GM18507 (cell line): ENCODE data around the gene CAMK2D.
A peak's percentile ranks its signal among the peaks of the same experiment; 100 is the strongest.

Experiments used
- DNase-seq: peaks from one replicate; pipeline ENCODE4 v3.0.0; 2011; ENCODE audit warnings: low read depth; ENCODE audit not compliant: insufficient read length; ENCODE audit errors: extremely low spot score
- FAIRE-seq: peaks from 2 replicates; lab custom pipeline; 2011; peaks lifted over from hg19 to GRCh38; lab: Jason Lieb, UNC

The CAMK2D gene

DNA sequence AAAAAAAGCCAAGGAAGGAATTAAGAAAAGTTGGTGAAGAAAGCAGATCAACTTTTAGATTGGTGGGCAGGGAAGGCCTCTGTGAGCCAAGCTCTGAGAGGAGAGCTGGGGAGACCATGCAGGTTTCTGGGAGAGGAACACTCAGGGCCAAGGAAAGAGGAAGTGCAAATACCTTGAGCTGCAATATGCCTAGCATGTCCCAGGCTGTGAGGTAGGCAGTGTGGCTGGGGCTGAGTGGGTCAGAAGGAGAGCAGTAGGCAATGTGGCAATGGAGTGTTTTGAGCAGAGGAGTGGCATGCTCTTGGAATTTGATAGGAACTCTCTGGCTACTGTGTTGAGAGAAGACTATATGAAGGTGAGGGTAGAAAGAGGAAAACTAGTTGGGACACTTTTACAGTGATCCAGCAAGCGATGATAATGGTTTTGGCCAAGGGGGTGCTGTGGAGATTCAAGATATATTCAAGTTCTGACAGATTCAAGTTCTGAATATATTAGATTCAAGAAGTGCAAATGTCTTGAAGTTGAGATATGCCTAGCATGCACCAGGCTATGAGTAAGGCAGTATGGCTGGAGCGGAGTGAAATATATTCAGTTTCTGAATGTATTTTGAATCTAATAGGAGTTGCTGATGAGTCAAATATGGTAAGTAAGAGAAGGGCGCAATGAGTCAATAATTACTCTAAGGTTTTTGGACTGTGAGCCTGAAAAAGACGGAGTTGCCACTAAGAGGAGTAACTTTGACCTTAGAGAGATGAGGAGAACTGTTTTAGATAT is 172.5 kb downstream of the CAMK2D start:
- DNase-seq (no peak), FAIRE-seq (no peak)

DNA sequence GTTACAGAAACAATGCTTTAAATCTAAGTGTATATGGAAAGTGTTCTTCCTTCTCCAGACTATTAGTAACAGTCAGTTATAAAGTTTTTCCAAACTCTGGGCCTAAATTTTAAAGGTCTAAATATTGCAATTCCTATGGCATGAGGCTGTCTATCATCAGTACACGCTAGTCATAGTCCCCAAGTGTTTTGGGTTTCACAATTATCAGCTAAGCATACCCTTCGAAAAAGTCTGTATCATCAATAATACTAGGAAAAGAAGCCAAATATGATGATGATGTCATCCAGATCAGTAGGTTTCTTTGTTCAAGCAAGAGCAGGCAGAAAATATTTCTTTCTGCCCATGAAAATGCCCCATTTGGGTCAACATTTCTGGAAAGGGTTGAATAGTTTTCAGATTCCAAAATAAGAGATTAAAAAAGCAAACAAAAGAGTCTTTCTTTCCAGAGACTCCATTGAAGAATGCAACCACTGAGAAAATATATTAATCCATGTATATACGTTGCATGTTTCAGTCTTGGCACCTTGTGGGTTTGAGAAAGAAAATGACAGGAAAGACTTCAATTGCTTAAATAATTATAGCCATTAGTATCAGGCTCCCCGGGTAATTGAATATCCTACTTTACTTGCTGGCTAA is 173.8 kb downstream of the CAMK2D start:
- no peak for FAIRE-seq

GRCh38 chr4:113587156-113587555 is 174.4 kb downstream of the CAMK2D start:
- FAIRE-seq (no peak), DNase-seq (no peak)

More for the DNA sequence above, 173.8 kb downstream of the CAMK2D start:
- DNase-seq, result no peak

GRCh38 chr4:113586072-113586471 is 175.5 kb downstream of the CAMK2D start:
- no peak for DNase-seq
- no peak for FAIRE-seq

DNA sequence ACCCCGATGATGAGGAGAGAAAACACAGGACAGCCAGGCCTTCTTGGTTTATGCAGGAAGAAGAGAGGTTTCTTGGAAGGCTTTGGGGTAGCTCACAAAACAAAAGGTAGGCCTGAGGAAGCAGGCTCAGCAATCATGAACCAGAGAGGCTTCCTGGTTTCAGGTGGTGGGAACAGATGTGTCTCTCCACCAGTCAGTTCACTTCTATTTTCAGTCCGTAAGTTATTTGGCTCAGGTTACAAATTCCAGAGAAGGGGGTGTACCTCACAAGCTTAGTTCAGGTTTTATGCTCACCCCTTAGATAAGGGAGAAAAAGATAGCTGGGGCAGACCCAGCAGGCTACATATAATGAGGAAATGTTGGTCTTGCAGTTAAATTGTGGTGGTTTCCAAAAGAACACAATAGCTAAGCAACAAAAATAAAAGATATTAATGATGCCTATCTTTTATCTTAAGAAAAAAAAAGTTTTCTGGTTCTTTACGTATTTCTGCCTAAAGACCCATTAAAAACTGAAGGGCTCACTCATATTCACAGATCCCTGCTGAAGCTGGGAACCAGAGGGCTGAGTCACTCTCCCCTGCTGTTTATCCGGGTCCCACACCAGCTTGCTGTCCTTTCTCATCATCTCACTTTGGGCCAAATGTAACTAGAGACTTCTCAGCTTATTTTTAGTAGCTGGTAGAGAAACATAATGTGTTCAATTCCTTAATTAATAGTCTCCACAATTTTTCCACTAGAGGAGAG is 177.0 kb downstream of the CAMK2D start:
- FAIRE-seq, result peak; percentile 18

GRCh38 chr4:113582737-113583136 is 178.8 kb downstream of the CAMK2D start:
- DNase-seq (no peak), FAIRE-seq (no peak)

More for the DNA sequence above, 177.0 kb downstream of the CAMK2D start:
- no peak for DNase-seq

DNA sequence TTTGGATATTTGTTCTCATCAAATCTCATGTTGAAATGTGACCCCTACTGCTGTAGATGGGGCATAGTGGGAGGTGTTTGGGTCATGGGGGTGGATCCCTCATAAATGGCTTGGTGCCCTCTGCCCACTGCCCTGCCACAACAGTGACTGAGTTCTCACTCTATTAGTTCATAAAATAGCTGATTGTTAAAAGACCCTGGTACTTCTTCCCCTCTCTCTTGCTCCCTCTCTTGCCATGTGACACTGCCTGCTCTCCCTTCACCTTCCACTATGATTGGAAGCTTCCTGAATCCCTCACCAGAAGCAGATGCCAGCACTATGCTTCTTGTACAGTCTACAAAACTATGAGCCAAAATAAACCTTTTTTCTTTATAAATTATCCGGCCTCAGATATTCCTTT is 182.2 kb downstream of the CAMK2D start:
- FAIRE-seq (no peak), DNase-seq (no peak)

GRCh38 chr4:113576947-113577678 is 184.4 kb downstream of the CAMK2D start:
- DNase-seq (no peak), FAIRE-seq (no peak)

DNA sequence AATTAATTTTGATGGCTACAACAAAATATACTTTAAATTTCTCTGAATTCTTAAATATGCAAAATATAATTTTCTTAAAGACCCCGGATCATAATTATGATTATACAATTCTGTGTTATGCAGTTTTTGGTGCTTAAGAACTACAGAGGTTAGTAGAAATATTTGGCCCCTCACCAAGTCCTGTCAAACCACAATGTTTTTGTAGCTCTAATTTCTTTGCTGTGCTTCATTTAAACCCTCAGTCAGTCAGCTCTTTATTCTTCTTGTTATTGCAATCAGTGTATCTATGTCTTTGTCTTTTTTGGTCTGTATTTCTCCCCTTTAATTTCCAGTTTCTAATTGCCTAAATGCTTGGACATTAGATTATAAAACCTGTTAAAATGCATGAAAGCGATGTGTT is 186.1 kb downstream of the CAMK2D start:
- FAIRE-seq, result no peak
- DNase-seq, result no peak

DNA sequence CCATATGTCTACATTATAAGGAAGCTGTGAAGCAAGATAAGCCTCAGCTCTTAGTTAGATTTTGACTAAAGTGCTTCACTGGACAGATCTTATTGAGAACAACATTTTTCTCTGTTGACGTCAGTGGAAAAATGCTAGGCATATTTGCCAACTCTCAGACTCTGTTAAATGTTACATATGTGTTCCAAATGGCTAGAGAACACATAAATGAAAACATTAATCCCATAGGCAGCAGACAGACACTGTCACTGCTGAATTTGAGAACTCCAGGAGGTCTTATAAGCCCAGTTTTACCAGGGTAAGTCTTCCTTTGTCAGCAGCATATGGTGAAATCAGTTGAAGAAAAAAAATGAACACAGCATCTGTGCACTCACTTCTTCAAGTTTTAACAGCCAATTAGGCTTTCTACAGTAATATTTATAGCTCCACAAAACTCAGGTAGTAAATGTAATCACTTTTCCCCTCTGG is 186.9 kb downstream of the CAMK2D start:
- peak; percentile 26 for FAIRE-seq
- DNase-seq, result no peak

GRCh38 chr4:113572620-113573019 is 188.9 kb downstream of the CAMK2D start:
- no peak for DNase-seq
- FAIRE-seq, result no peak

GRCh38 chr4:113566015-113566795 is 195.3 kb downstream of the CAMK2D start:
- DNase-seq (no peak), FAIRE-seq (peak; percentile 70)

DNA sequence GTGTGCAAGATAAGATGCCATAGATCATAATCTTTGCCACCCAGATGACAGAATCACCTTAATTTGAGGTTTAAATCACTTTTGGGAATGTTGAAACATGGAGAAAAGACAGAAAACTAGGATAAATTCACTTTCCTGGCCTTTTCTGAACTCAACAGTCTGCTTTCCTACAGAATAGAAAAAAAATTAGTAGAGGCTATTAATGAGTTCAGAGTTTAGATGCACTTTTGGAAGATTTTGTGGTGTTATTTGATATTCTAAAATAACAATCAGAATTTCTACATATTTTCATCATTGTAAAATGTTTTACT is 195.9 kb downstream of the CAMK2D start:
- DNase-seq (no peak), FAIRE-seq (no peak)

DNA sequence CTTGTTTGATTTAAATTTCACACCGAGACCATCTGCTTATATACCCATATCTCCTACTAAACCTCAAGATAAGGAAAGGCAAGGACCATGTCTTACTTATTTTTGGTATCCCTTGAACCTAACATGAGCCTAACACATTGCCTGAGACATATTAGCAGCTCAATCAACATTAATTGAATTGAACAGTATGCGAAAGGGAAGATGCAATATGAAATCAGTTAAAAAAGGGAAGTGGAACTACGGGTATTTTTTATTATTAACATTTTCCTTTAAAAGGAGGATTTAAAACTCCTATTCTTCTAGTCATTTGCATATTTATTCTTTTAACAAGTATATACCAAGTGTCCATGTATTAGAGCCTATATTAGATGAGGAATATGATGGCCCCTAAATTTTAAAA is 197.0 kb downstream of the CAMK2D start:
- FAIRE-seq (no peak), DNase-seq (no peak)

DNA sequence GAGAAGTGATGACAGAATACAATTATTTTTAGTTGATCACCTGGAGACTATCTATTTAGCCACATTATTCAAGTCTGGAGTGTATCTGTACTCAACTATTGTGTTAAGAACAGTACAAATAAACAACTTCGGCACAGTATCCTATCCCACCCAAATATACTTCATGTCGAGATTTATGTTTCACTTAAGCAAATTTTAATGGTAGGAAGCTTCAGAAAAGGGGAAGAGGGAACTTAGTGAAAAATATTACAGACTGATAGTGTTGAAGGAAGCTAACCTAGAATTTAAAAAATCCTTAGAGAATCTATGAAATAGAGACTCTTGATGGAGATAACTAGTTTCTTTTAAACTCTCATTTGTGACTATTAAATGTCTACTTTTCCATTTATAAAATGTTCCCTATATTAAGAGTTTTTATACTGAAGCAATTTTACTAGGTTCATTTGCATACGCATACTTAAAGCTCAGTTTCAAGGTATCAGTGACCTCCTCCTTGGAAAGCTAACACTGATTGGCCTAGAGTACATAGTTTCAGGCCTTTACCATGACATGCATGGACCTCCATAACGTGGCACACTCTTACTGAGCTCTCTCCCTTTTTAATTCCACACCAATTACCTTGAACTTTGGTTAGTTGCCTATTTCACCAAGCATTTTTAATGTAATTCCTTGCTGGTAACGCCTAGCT is 197.7 kb downstream of the CAMK2D start:
- FAIRE-seq, result peak; percentile 63
- no peak for DNase-seq

DNA sequence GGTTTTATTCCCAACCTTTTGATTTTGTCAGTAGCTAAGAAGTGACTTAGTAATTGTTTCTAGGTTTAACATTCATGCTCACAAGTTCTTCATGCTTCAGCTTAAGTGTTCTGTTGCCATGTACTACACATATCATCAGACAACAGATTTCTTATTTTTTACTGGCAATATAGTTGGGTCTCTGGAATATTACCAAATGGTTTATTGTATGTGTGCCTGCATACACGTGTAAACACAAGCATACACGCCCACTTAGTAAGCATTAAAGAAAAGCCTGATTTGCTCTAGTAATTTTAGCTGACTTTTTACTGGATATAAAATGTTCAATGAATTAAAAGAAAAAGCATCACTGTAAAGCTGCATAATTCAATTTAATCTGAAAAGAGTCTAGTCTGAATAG is 199.8 kb downstream of the CAMK2D start:
- no peak for DNase-seq
- no peak for FAIRE-seq

GRCh38 chr4:113561092-113561491 is 200.4 kb downstream of the CAMK2D start:
- DNase-seq (no peak), FAIRE-seq (no peak)

DNA sequence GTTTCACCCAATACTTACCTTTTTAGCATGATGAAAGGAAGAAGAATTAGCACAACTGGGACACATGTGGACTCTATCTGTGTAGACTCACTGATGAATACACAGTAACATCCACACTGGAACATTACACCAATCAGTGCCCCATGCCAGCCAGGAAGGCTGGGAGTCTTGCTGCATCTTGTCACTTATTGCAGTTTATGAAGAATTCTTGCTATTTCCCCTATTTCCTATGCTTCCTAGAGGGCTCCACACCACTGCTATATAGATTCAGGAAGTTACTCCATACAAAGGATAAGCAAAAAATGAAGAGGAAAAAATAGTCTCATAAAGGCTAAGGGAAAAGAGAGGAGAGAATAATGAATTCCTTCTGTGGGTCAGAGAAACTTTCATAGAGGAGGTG is 201.0 kb downstream of the CAMK2D start:
- FAIRE-seq, result no peak

DNA sequence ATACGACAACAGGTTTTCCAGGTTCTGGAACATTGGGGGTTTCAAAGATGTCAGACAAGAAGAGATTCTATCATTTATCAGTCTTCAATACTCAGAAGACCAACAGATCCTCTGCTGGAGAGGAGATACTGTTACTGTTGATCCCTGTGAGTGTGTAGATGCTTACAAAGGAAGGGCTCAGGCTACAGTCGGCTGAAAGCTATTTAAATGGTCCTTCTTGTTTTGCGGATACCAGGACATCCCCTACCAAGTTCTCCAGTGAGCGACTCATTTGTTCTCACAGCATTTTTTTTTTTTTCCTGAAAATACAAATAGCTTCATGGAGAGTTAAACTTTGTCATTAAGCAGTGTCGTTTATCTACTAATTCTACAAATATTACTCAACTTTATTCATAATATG is 201.6 kb downstream of the CAMK2D start:
- FAIRE-seq (no peak), DNase-seq (no peak)

More for the DNA sequence above, 201.0 kb downstream of the CAMK2D start:
- no peak for DNase-seq
